GM23248 (cell line): ENCODE data around the gene STAM2.

Experiments
- EZH2 ChIP-seq: fragments of 200-600 bp; sonication (generic); IDR thresholded peaks from 2 replicates; pipeline ENCODE4 v1.6.1; 2018; ENCODE audit warnings: antibody characterized with exemption, mild to moderate bottlenecking; ENCODE audit not compliant: insufficient read depth, poor library complexity, severe bottlenecking
- EZH2phosphoT487 ChIP-seq: fragments of 200-600 bp; sonication (generic); IDR thresholded peaks from 2 replicates; pipeline ENCODE4 v1.6.1; 2018; ENCODE audit warnings: antibody characterized with exemption, moderate library complexity, mild to moderate bottlenecking, low read depth; ENCODE audit not compliant: insufficient read depth

DNA sequence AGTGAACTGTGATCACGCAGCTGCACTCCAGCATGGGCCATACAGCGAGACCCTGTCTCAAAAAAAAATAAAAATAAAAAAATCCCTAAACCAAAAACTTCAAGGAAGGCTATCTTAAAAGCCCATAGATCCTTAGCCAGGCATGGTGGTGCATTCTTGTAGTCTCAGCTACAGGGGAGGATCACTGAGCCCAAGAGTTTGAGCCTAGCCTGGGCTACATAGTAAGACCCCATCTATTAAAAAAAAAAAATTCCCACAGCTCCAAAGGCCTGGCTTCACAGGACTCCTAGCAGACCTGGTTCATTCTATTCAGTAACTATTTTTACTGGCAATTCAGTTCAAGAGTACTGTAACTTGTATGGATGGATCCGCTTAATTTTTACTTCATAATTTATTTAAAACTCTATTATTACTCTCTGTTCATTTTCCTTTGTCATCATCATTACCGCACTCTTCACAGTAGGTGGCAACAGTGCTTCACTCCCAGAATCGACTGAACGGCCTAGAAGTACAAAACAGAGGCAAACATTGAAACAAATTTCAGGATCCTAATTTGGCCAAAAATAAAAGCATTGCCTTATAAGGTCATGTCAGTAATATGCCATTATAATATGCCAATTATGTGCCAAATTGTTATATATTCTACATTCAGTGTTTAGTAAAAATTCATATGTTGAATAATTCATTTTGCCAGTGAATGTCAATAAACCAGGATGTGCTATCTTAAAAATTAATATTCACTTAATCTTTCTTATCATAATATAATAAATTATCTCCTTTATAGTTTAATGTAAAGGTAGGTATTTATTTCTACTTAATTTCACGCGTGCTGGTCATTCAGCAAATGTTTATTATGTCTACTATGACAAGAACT is 14.3 kb upstream of the STAM2 start:
- TF ChIP-seq EZH2phosphoT487, result no peak
- no peak for TF ChIP-seq EZH2
